HepG2 (cell line): ENCODE results near the gene RASGRP4. TPM values are rescaled to one million over a fixed set of nuclear protein-coding genes. Genes with fewer than 3 reads are reported as not detected.

Source experiments
- ATAC-seq: fragments of 200-7000 bp; cut with Tn5 transposase; 3 replicates; pipeline ENCODE4 v1.9.1; 2020; ENCODE audit warnings: mild to moderate bottlenecking, moderate library complexity
- BruUV-seq: library from RNA; stranded (reverse); fragments of 400-500 nt; replicated peaks from 2 replicates; lab custom pipeline; 2021; lab: Mats Ljungman, UMichigan
- CTCF ChIA-PET: fragments of 300-600 bp; formaldehyde crosslinking; extraction: SDS; loops from one replicate; lab custom pipeline; 2021; ENCODE audit warnings: low total read pairs, inconsistent platforms, low intra/inter-chr PET ratio; lab: Yijun Ruan, JAX
- POLR2A ChIA-PET: fragments of 350-600 bp; sonication (Branson Sonifier 250); formaldehyde crosslinking; loops from one replicate; lab custom pipeline; 2020; ENCODE audit warnings: antibody characterized with exemption, inconsistent platforms; lab: Yijun Ruan, JAX
- DNase-seq: peaks from one replicate; pipeline ENCODE4 v3.0.0-alpha.2; 2015; ENCODE audit warnings: low spot score
- FAIRE-seq: peaks from 3 replicates; lab custom pipeline; 2011; peaks lifted over from hg19 to GRCh38; lab: Jason Lieb, UNC
- H2AFZ ChIP-seq: one replicate; pipeline ENCODE4 v1.6.1; 2011; ENCODE audit warnings: low read length, inconsistent platforms
- H3K27ac ChIP-seq: fragments of 300-600 bp; 3 replicates; pipeline ENCODE4 v1.8.0; 2011; ENCODE audit warnings: mixed run types, mild to moderate bottlenecking, mixed read lengths, low read length, inconsistent platforms; ENCODE audit not compliant: insufficient read depth; ENCODE audit errors: extremely low read length
- H3K27me3 ChIP-seq, 2 experiments: fragments of 200-600 bp in 1 of 2; 2 replicates in 1 of 2; 3 replicates in 1 of 2; pipeline versions ENCODE4 v1.6.0 to v1.8.0; 2011; ENCODE audit warnings: low read length in 2 of 2, mild to moderate bottlenecking in 2 of 2, moderate library complexity in 2 of 2, inconsistent platforms in 1 of 2; ENCODE audit not compliant: insufficient read depth in 2 of 2, control insufficient read depth in 1 of 2
- H3K36me3 ChIP-seq, 2 experiments: fragments of 200-600 bp in 1 of 2; replicated peaks in 1 of 2; 2 replicates in 1 of 2; 3 replicates in 1 of 2; pipeline versions ENCODE4 v1.5.1 to v1.8.0; 2011; ENCODE audit warnings: low read length in 2 of 2, inconsistent platforms in 1 of 2; ENCODE audit not compliant: insufficient read depth in 2 of 2, control insufficient read depth in 1 of 2
- H3K4me1 ChIP-seq: 2 replicates; pipeline ENCODE4 v1.5.1; 2012; ENCODE audit warnings: low read length, inconsistent platforms; ENCODE audit not compliant: insufficient read depth
- H3K4me2 ChIP-seq: 2 replicates; pipeline ENCODE4 v1.6.0; 2011; ENCODE audit warnings: low read depth, low read length, inconsistent platforms
- H3K4me3 ChIP-seq, 3 experiments: fragments of 200-600 bp in 1 of 3; sonication (generic), shearing (Covaris generic) in 1 of 3; replicated peaks in 1 of 3; 2 replicates each; pipeline ENCODE4 v1.5.1; 2011 to 2016; ENCODE audit warnings: low read length in 3 of 3, inconsistent platforms in 2 of 3, low read depth in 2 of 3, mild to moderate bottlenecking in 2 of 3, control low read depth in 1 of 3, mixed read lengths in 1 of 3; ENCODE audit not compliant: insufficient read depth in 1 of 3
- H3K79me2 ChIP-seq: one replicate; pipeline ENCODE4 v1.6.1; 2011; ENCODE audit warnings: low read length, inconsistent platforms; ENCODE audit not compliant: insufficient read depth
- H3K9ac ChIP-seq: 2 replicates; pipeline ENCODE4 v1.6.0; 2011; ENCODE audit warnings: mild to moderate bottlenecking, low read depth, low read length, inconsistent platforms; ENCODE audit not compliant: insufficient read depth
- H3K9me3 ChIP-seq: 2 replicates; pipeline ENCODE4 v1.5.1; 2012; ENCODE audit warnings: mild to moderate bottlenecking, low read length
- H4K20me1 ChIP-seq: 2 replicates; pipeline ENCODE4 v1.6.0; 2011; ENCODE audit warnings: inconsistent platforms, mild to moderate bottlenecking, low read length, moderate library complexity; ENCODE audit not compliant: insufficient read depth
- BORCS8-MEF2B ChIP-seq: sonication (generic); formaldehyde crosslinking; IDR thresholded peaks from 2 replicates; pipeline ENCODE4 v1.8.0; 2022; ENCODE audit warnings: mild to moderate bottlenecking, missing genetic modification reagents
- ESRRA ChIP-seq: sonication (generic); formaldehyde crosslinking; IDR thresholded peaks from 2 replicates; pipeline ENCODE4 v1.5.1; 2020; ENCODE audit warnings: mild to moderate bottlenecking, low read depth, missing genetic modification reagents
- FOXK1 ChIP-seq: sonication (generic); formaldehyde crosslinking; IDR thresholded peaks from 2 replicates; pipeline ENCODE4 v1.4.0; 2020; ENCODE audit warnings: low read depth, missing genetic modification reagents, borderline replicate concordance
- HDAC1 ChIP-seq: sonication (generic); formaldehyde crosslinking; IDR thresholded peaks from 2 replicates; pipeline ENCODE4 v1.5.1; 2020; ENCODE audit warnings: mild to moderate bottlenecking, missing genetic modification reagents
- MAFF ChIP-seq: IDR thresholded peaks from 2 replicates; pipeline ENCODE4 v1.6.1; 2011; ENCODE audit warnings: low read depth, low read length, improper control_type of control experiment
- MAFG ChIP-seq: sonication (generic); formaldehyde crosslinking; IDR thresholded peaks from 2 replicates; pipeline ENCODE4 v1.5.1; 2020; ENCODE audit warnings: mild to moderate bottlenecking, missing genetic modification reagents
- MAFK ChIP-seq, 2 experiments: IDR thresholded peaks in 1 of 2; conservative IDR thresholded peaks in 1 of 2; 2 replicates each; pipeline ENCODE4 v1.6.1; 2011; ENCODE audit warnings: improper control_type of control experiment in 2 of 2, low read length in 2 of 2
- NFATC3 ChIP-seq: sonication (generic); formaldehyde crosslinking; IDR thresholded peaks from 2 replicates; pipeline ENCODE4 v1.5.1; 2020; ENCODE audit warnings: mild to moderate bottlenecking, missing genetic modification reagents
- ZBED4 ChIP-seq: sonication (generic); formaldehyde crosslinking; IDR thresholded peaks from 2 replicates; pipeline ENCODE4 v1.4.0; 2020; ENCODE audit warnings: missing genetic modification reagents, borderline replicate concordance
- ZNF572 ChIP-seq: sonication (generic); formaldehyde crosslinking; IDR thresholded peaks from 2 replicates; pipeline ENCODE4 v1.5.1; 2020; ENCODE audit warnings: mild to moderate bottlenecking, missing genetic modification reagents
- ZNF629 ChIP-seq: sonication (generic); formaldehyde crosslinking; conservative IDR thresholded peaks from 2 replicates; pipeline ENCODE4 v1.5.0; 2020; ENCODE audit warnings: missing genetic modification reagents
- ZNF709 ChIP-seq: sonication (generic); formaldehyde crosslinking; IDR thresholded peaks from 2 replicates; pipeline ENCODE4 v1.5.0; 2020; ENCODE audit warnings: mild to moderate bottlenecking, missing genetic modification reagents
- ZNF75D ChIP-seq: sonication (generic); formaldehyde crosslinking; IDR thresholded peaks from 2 replicates; pipeline ENCODE4 v1.8.1; 2023; ENCODE audit warnings: missing genetic modification reagents, mild to moderate bottlenecking, borderline replicate concordance
- ZNF816 ChIP-seq: sonication (generic); formaldehyde crosslinking; IDR thresholded peaks from 2 replicates; pipeline ENCODE4 v1.8.0; 2022; ENCODE audit warnings: missing genetic modification reagents, mild to moderate bottlenecking, borderline replicate concordance
- WGBS: methylation state at CpG from one replicate; pipeline ENCODE4 v1.1.6; 2017; ENCODE audit warnings: low lambda C conversion rate; 5-methylcytosine and 5-hydroxymethylcytosine counted together
- in situ Hi-C: cut with HindIII; loops from 2 replicates; pipeline ENCODE4 v1.10.0; 2017; ENCODE audit warnings: low pct_unique_long_range_greater_than_20kb; ENCODE audit not compliant: extremely low pct_ligation_motif_present
- intact Hi-C: fragments of 100-400 bp; cut with micrococcal nuclease; formaldehyde crosslinking; loops from one replicate; pipeline ENCODE4 v1.10.0; 2022; ENCODE audit not compliant: unreplicated experiment
- polyA plus RNA-seq, 8 experiments: library from polyadenylated mRNA; depleted of rRNA in 3 of 8; stranded (reverse) in 7 of 8; unstranded in 1 of 8; fragments of >200 nt; fragmentation: Illumina TruSeq in 4 of 8; extraction: Trizol in 4 of 8; gene quantifications; 2 replicates each; pipeline versions ENCODE4 v1.2.1 to v1.2.3, GENCODE V29; 2011 to 2016; ENCODE audit warnings: low read depth in 4 of 8, missing spikeins in 1 of 8, mixed read lengths in 1 of 8; ENCODE audit not compliant: insufficient read depth in 1 of 8
- total RNA-seq, 5 experiments: library from RNA; depleted of rRNA; stranded (reverse); fragments of >200 nt; fragmentation: Illumina TruSeq; extraction: Trizol; gene quantifications; 2 replicates each; pipeline ENCODE4 v1.2.3, GENCODE V29; 2016; ENCODE audit warnings: low read depth in 1 of 5

RASGRP4 gene
- total and polyA plus RNA-seq, 2 of the 13 experiments (the other 11 are each of a cell fraction or from before 2014, with no cell fraction given), result not detected

- Histone ChIP-seq H3K36me3 (no peaks in the 10 kb centered on the region), H3K4me2 (no peak overlapping the region), H3K9me3 (no peaks in the 10 kb centered on the region), H3K27me3 (peaks cover 0 to 2% of the 10 kb centered on the region in 2 experiments; a peak in 2 of 5 replicates), H4K20me1 (no peaks in the 10 kb centered on the region), H3K79me2 (no peaks in the 10 kb centered on the region), H3K4me3 (no peak overlapping the region), H2AFZ (no peak overlapping the region), H3K27ac (no peak overlapping the region), H3K9ac (no peak overlapping the region), H3K4me1 (peaks cover 5% of the 10 kb centered on the region; the same call in 1 of the 2 replicates)
- TF ChIP-seq ZNF629 (peak; percentile 74), FOXK1 (CRISPR knock-in tag) (no peak)
- BruUV-seq, result no TSS peak
- WGBS, result 17% methylated on average over 6 of the region's 6 CpGs
- ATAC-seq (no peak), FAIRE-seq (no peak), DNase-seq (no peak)
- in situ Hi-C loops, result no loop called here
- ChIA-PET POLR2A (no interaction called here), CTCF (no interaction called here)
- intact Hi-C loops, result no loop called here
Observed at GRCh38 chr19:38437295-38437694, 11.3 kb upstream of the RASGRP4 start.

GRCh38 chr19:38434549-38435051 is 8.6 kb upstream of the RASGRP4 start:
- Histone ChIP-seq H3K27me3 (peaks cover 0 to 3% of the 10 kb centered on the region in 2 experiments; a peak in 2 of 5 replicates), H3K4me1 (no peaks in the 10 kb centered on the region), H3K4me3 (no peak overlapping the region), H4K20me1 (no peaks in the 10 kb centered on the region), H3K36me3 (no peaks in the 10 kb centered on the region), H3K27ac (no peak overlapping the region), H3K79me2 (no peaks in the 10 kb centered on the region), H3K9me3 (no peaks in the 10 kb centered on the region), H3K9ac (no peak overlapping the region), H3K4me2 (no peak overlapping the region), H2AFZ (no peak overlapping the region)
- no TSS peak for BruUV-seq
- no peak for DNase-seq
- in situ Hi-C loops, result no loop called here
- WGBS, result 24% methylated on average over 6 of the region's 13 CpGs
- ATAC-seq, result no peak
- ChIA-PET POLR2A (no interaction called here), CTCF (no interaction called here)
- intact Hi-C loops, result no loop called here
- TF ChIP-seq ZNF709 (CRISPR knock-in tag) (no peak), ZNF816 (CRISPR knock-in tag) (no peak), MAFK (conservative IDR thresholded peaks at IDR 0.05 in 1 of 2, IDR thresholded peaks at IDR 0.05 in 1 of 2; ENCODE audit: low read length in 2 of 2) (peak; percentile 98 to 99), HDAC1 (no peak), ZNF75D (CRISPR knock-in tag) (no peak), MAFG (peak; percentile 57; the same call in 1 of the 2 replicates), NFATC3 (no peak), ESRRA (CRISPR knock-in tag) (no peak), BORCS8-MEF2B (no peak), MAFF (peak; percentile 98), ZBED4 (CRISPR knock-in tag) (no peak), ZNF572 (CRISPR knock-in tag) (no peak)
- no peak for FAIRE-seq
